ENCODE data around the gene SCN5A. TPM values are rescaled to one million over a fixed set of nuclear protein-coding genes. Genes with fewer than 3 reads are reported as not detected.

The SCN5A gene
- total RNA-seq, 1 donor from 2014 or later = 3.9 TPM

- no peaks in the 10 kb centered on the region for H3K9me3 ChIP-seq (ENCODE audit: low read depth)
- H2AFZ ChIP-seq (replicated peaks) = no peak overlapping the region
- H3K4me3 Mint-ChIP-seq = no peak overlapping the region
- no peak overlapping the region for H3K4me3 ChIP-seq
- no peak overlapping the region for H3K9ac ChIP-seq
- H3K4me1 ChIP-seq = peaks cover 4% of the 10 kb centered on the region
- no peak overlapping the region for H3K27ac ChIP-seq
- no peak for DNase-seq (ENCODE audit: low spot score)
- no peaks in the 10 kb centered on the region for H3F3A ChIP-seq (ENCODE audit: low read depth)
- H3K27ac Mint-ChIP-seq = no peak overlapping the region
- no peaks in the 10 kb centered on the region for H3K79me2 ChIP-seq (ENCODE audit: low read depth)
- no peaks in the 10 kb centered on the region for H3K4me1 Mint-ChIP-seq
- TF ChIP-seq EZH2 (IDR thresholded peaks at IDR 0.05) = no peak
- no peak for TF ChIP-seq EZH2phosphoT487 (IDR thresholded peaks at IDR 0.05)
- TF ChIP-seq CTCF (IDR thresholded peaks at IDR 0.05) = no peak
- no peaks in the 10 kb centered on the region for H3K36me3 Mint-ChIP-seq
- H4K20me1 ChIP-seq (ENCODE audit: low read depth) = no peaks in the 10 kb centered on the region
- H3K4me2 ChIP-seq = no peak overlapping the region
- no peaks in the 10 kb centered on the region for H3K27me3 ChIP-seq
- H3K9me3 Mint-ChIP-seq = no peaks in the 10 kb centered on the region
- H3K36me3 ChIP-seq = no peaks in the 10 kb centered on the region
- peaks cover 21% of the 10 kb centered on the region for H3K27me3 Mint-ChIP-seq (ENCODE audit: insufficient read depth, low read depth)
Measured at GRCh38 chr3:38622336-38622735, 27.2 kb downstream of the SCN5A start.

GRCh38 chr3:38620236-38620635, 29.3 kb downstream of the SCN5A start:
- Mint-ChIP-seq H3K4me3 (no peak overlapping the region), H3K9me3 (no peaks in the 10 kb centered on the region)

GRCh38 chr3:38618343-38618742, 31.1 kb downstream of the SCN5A start:
- H3K36me3 Mint-ChIP-seq = no peaks in the 10 kb centered on the region

More at GRCh38 chr3:38620236-38620635, 29.3 kb downstream of the SCN5A start:
- Mint-ChIP-seq H3K36me3 (no peaks in the 10 kb centered on the region), H3K27ac (no peak overlapping the region), H3K4me1 (peaks cover 3% of the 10 kb centered on the region), H3K27me3 (ENCODE audit: insufficient read depth, low read depth) (peaks cover 22% of the 10 kb centered on the region)
- no peak overlapping the region for H3K9ac ChIP-seq
- no peak overlapping the region for H3K27ac ChIP-seq
- H3K4me3 ChIP-seq = no peak overlapping the region
- no peaks in the 10 kb centered on the region for H3K79me2 ChIP-seq (ENCODE audit: low read depth)
- H4K20me1 ChIP-seq (ENCODE audit: low read depth) = no peaks in the 10 kb centered on the region
- no peaks in the 10 kb centered on the region for H3K9me3 ChIP-seq (ENCODE audit: low read depth)
- no peaks in the 10 kb centered on the region for H3F3A ChIP-seq (ENCODE audit: low read depth)
- no peaks in the 10 kb centered on the region for H3K36me3 ChIP-seq
- H3K4me1 ChIP-seq = peaks cover 4% of the 10 kb centered on the region
- no peak overlapping the region for H3K4me2 ChIP-seq
- no peak for DNase-seq (ENCODE audit: low spot score)
- H3K27me3 ChIP-seq = no peaks in the 10 kb centered on the region
- TF ChIP-seq EZH2phosphoT487 (IDR thresholded peaks at IDR 0.05) (no peak), CTCF (IDR thresholded peaks at IDR 0.05) (no peak), EZH2 (IDR thresholded peaks at IDR 0.05) (no peak)
- H2AFZ ChIP-seq (replicated peaks) = no peak overlapping the region

More at GRCh38 chr3:38618343-38618742, 31.1 kb downstream of the SCN5A start:
- Mint-ChIP-seq H3K4me3 (no peak overlapping the region), H3K4me1 (peaks cover 3% of the 10 kb centered on the region), H3K9me3 (no peaks in the 10 kb centered on the region), H3K27ac (no peak overlapping the region), H3K27me3 (ENCODE audit: insufficient read depth, low read depth) (peaks cover 19% of the 10 kb centered on the region)
- Histone ChIP-seq H3K9ac (no peak overlapping the region), H3K9me3 (ENCODE audit: low read depth) (no peaks in the 10 kb centered on the region), H3K79me2 (ENCODE audit: low read depth) (no peaks in the 10 kb centered on the region), H3K36me3 (no peaks in the 10 kb centered on the region), H3F3A (ENCODE audit: low read depth) (no peaks in the 10 kb centered on the region), H4K20me1 (ENCODE audit: low read depth) (no peaks in the 10 kb centered on the region), H3K27me3 (no peaks in the 10 kb centered on the region), H3K4me2 (no peak overlapping the region), H3K4me1 (peaks cover 2% of the 10 kb centered on the region), H3K27ac (no peak overlapping the region), H2AFZ (replicated peaks) (no peak overlapping the region), H3K4me3 (no peak overlapping the region)
- DNase-seq (ENCODE audit: low spot score) = no peak
- TF ChIP-seq EZH2phosphoT487 (IDR thresholded peaks at IDR 0.05) = no peak
- no peak for TF ChIP-seq CTCF (IDR thresholded peaks at IDR 0.05)
- no peak for TF ChIP-seq EZH2 (IDR thresholded peaks at IDR 0.05)
